ENCODE measurements around the gene ELFN2.

The ELFN2 gene

DNA sequence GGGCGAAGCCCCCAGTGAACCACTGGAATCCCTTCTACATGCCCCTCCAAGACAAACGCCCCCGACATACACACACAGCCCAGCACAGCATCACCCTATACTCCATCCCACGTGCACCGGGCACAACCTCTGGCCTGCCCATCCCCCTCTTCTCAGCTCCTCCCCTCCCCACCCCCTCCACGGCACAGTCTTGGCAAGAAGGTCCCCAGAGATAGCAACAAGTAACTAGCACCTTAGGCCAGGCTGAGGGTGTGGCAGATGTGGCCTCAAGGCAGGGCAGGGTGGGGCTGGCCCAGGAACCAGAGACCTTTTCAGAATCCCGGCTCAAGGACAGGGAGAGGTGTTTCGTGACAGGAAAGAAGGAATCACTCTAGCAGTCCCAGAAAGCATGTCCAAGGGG lies 90.7 kb downstream of the ELFN2 start:
- TF ChIP-seq, protein P1, sequence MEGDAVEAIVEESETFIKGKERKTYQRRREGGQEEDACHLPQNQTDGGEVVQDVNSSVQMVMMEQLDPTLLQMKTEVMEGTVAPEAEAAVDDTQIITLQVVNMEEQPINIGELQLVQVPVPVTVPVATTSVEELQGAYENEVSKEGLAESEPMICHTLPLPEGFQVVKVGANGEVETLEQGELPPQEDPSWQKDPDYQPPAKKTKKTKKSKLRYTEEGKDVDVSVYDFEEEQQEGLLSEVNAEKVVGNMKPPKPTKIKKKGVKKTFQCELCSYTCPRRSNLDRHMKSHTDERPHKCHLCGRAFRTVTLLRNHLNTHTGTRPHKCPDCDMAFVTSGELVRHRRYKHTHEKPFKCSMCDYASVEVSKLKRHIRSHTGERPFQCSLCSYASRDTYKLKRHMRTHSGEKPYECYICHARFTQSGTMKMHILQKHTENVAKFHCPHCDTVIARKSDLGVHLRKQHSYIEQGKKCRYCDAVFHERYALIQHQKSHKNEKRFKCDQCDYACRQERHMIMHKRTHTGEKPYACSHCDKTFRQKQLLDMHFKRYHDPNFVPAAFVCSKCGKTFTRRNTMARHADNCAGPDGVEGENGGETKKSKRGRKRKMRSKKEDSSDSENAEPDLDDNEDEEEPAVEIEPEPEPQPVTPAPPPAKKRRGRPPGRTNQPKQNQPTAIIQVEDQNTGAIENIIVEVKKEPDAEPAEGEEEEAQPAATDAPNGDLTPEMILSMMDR (IDR thresholded peaks at IDR 0.05; ENCODE audit: low read depth, low read length): no peak
- no peak overlapping the region for H3K4me3 ChIP-seq (ENCODE audit: low read depth, low read length)

DNA sequence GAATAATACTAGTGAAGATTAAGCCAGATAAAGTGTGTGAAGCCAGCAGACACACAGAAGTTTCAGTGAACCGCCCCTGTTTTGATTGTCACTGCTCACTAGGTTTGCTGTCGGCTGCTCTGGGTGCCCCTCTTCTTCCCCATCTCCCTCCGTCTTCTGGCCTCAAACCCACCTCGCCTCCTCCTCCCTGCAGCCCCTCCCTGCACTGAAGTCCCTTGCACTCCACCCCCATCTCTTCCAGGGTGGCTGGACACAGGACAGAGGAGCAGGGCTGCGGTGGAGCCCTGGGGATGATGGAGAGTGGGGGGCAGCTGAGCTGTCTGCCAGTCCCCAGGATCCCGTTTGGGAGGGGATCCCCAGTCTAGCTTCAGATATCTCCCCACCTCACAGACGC lies 91.5 kb downstream of the ELFN2 start:
- H3K4me3 ChIP-seq (ENCODE audit: low read depth, low read length): no peak overlapping the region
- TF ChIP-seq, protein P1 (IDR thresholded peaks at IDR 0.05; ENCODE audit: low read depth, low read length): no peak

DNA sequence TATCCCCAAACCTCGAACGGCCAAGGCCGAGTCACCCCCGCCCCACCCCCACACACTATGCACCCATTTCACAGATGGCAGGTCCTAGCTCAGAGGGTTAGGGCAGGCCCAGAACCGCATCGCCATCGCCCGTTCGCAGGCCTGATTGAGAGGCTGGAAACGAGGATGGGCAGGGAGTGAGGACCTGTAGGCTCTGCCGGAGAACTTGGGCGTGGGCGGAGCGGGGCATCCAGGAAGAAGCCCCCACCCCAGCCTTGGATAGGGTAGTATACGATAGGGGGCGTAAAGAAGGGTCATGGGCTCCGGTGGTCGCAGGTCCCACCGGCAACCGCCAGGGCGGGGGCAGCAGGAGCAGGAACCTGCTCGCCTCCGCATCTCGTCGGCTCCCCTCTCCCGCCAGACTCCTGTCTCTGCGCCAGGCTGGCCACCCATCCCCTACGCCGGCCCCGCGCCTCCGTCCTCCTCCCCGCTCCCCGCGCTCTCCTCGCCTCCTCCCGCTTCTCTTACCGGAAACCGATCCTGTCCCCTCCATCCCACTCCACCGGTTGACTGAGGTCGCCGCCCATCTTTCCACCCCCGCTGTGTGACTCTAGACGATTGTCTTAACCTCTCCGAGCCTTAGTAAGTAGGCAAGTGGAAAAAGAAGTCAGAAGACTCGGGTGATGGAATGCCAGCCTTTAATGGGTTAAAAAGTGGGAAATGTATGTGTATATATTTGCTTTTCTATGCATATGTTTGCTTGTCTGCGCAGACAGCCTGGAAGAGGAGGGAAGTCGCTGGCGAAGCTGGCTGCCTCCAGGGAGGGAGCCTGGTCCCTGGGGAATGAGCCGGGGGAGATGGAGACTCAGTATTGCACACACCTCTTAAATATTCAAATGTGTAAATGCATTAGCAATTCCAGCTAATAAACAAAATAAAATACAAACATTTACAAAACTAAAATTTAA lies 92.1 kb downstream of the ELFN2 start:
- TF ChIP-seq, protein P1 (IDR thresholded peaks at IDR 0.05; ENCODE audit: low read depth, low read length): no peak
- H3K4me3 ChIP-seq (ENCODE audit: low read depth, low read length): peak overlapping the region; percentile 29

- no peak overlapping the region for H3K4me3 ChIP-seq (ENCODE audit: low read depth, low read length)
- TF ChIP-seq, protein P1 (IDR thresholded peaks at IDR 0.05; ENCODE audit: low read depth, low read length): no peak
Measured at GRCh38 chr22:37334461-37334858, 92.8 kb downstream of the ELFN2 start.

- TF ChIP-seq, protein P1 (IDR thresholded peaks at IDR 0.05; ENCODE audit: low read depth, low read length): no peak
- H3K4me3 ChIP-seq (ENCODE audit: low read depth, low read length): no peak overlapping the region
Measured at GRCh38 chr22:37333724-37334460, 93.4 kb downstream of the ELFN2 start.

DNA sequence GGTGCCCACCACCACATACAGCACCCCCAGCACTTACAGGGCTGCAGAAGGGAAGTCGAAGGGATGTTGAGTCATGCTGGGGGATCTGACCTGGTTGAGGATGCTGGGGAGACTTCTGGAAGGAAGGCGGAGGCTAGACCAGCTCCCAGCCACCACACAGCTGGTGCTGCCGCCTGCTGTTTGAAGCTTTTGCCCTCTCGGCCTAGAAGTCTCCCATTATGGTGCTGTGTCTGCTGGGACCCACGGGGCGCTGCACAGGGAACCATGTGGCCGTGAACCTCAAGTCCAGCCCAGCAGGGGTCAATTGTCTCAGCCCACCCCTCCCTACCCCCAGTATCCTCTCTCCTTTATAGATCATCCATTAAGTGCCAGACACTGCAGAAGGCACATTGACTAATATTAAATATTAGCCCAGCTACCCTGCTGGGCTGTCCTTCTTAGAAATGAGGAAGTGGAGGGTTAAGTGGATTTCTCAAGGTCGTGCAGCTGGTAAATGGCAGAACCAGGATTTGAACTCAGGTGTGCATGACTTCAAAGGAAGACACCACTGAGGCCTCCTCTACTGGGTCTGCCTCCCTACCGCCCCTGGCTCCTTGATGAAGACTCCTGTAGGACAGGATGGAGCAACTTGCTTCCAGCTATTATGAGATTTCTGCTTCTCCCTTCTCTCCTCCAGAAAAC lies 95.3 kb downstream of the ELFN2 start:
- no peak overlapping the region for H3K4me3 ChIP-seq (ENCODE audit: low read depth, low read length)
- TF ChIP-seq, protein P1 (IDR thresholded peaks at IDR 0.05; ENCODE audit: low read depth, low read length): no peak
